IPS-15b (cell line): Measurements from ENCODE around the gene TMEM117.

Source experiments
- H3K27me3 ChIP-seq: one replicate; pipeline ENCODE4 v1.6.1; 2013; ENCODE audit warnings: low read length; ENCODE audit not compliant: control insufficient read depth, insufficient read depth
- H3K36me3 ChIP-seq: one replicate; pipeline ENCODE4 v1.6.1; 2013; ENCODE audit warnings: low read length; ENCODE audit not compliant: control insufficient read depth, insufficient read depth
- H3K4me1 ChIP-seq: one replicate; pipeline ENCODE4 v1.6.1; 2013; ENCODE audit warnings: mild to moderate bottlenecking, low read length; ENCODE audit not compliant: control insufficient read depth, insufficient read depth
- H3K4me3 ChIP-seq: one replicate; pipeline ENCODE4 v1.5.1; 2013; ENCODE audit warnings: low read depth, low read length
- H3K9ac ChIP-seq: one replicate; pipeline ENCODE4 v1.6.1; 2013; ENCODE audit warnings: low read depth, mild to moderate bottlenecking, low read length
- H3K9me3 ChIP-seq: one replicate; pipeline ENCODE4 v1.6.1; 2013; ENCODE audit warnings: mild to moderate bottlenecking, low read length; ENCODE audit not compliant: control insufficient read depth, insufficient read depth

The TMEM117 gene

GRCh38 chr12:44431647-44432343 lies 595.9 kb downstream of the TMEM117 start:
- Histone ChIP-seq H3K9ac (no peak overlapping the region), H3K27me3 (no peaks in the 10 kb centered on the region)

GRCh38 chr12:44433659-44434058 lies 597.8 kb downstream of the TMEM117 start:
- Histone ChIP-seq H3K36me3 (no peaks in the 10 kb centered on the region), H3K9me3 (no peaks in the 10 kb centered on the region)

More at GRCh38 chr12:44431647-44432343, 595.9 kb downstream of the TMEM117 start:
- H3K4me1 ChIP-seq = peaks cover 16% of the 10 kb centered on the region
- H3K36me3 ChIP-seq = no peaks in the 10 kb centered on the region
- H3K9me3 ChIP-seq = no peaks in the 10 kb centered on the region
- no peak overlapping the region for H3K4me3 ChIP-seq

GRCh38 chr12:44436756-44437155 lies 600.9 kb downstream of the TMEM117 start:
- H3K9ac ChIP-seq = no peak overlapping the region
- no peak overlapping the region for H3K4me3 ChIP-seq
- H3K9me3 ChIP-seq = no peaks in the 10 kb centered on the region
- no peaks in the 10 kb centered on the region for H3K36me3 ChIP-seq
- no peaks in the 10 kb centered on the region for H3K27me3 ChIP-seq
- no peaks in the 10 kb centered on the region for H3K4me1 ChIP-seq

More at GRCh38 chr12:44433659-44434058, 597.8 kb downstream of the TMEM117 start:
- peaks cover 11% of the 10 kb centered on the region for H3K4me1 ChIP-seq
- H3K9ac ChIP-seq = no peak overlapping the region
- H3K4me3 ChIP-seq = no peak overlapping the region
- no peaks in the 10 kb centered on the region for H3K27me3 ChIP-seq
